Lower leg skin (tissue), 3 donors: ENCODE measurements around the gene JAML.

Experiments
- CTCF ChIP-seq, 3 donors: fragments of 450-650 bp; IDR thresholded peaks; one replicate each; pipeline ENCODE4 v1.5.1; 2016; ENCODE audit warnings: antibody characterized with exemption in 3 of 3, mild to moderate bottlenecking in 3 of 3, moderate library complexity in 2 of 3
- POLR2A ChIP-seq, 2 donors: fragments of 450-650 bp; IDR thresholded peaks; one replicate each; pipeline ENCODE4 v1.6.1; 2016 to 2017; ENCODE audit warnings: antibody characterized with exemption in 2 of 2, mild to moderate bottlenecking in 1 of 2, moderate library complexity in 1 of 2

GRCh38 chr11:118212781-118213191, 12.0 kb downstream of the JAML start:
- TF ChIP-seq CTCF (IDR thresholded peaks at IDR 0.05) (no peak), POLR2A (IDR thresholded peaks at IDR 0.05) (no peak)
